Activated naive CD4-positive, alpha-beta T cell (primary cell): Measurements from ENCODE around the gene LEUTX.
"Not testable (repeated sequence)": the region's sequence is repeated elsewhere in the genome, so short reads cannot be mapped to it uniquely, and the experiment has no call there.

Experiments used
- DNase-seq, 4 experiments: peaks; one replicate each; lab custom pipeline; 2025; lab: John Stamatoyannopoulos, UW

LEUTX gene, protein sequence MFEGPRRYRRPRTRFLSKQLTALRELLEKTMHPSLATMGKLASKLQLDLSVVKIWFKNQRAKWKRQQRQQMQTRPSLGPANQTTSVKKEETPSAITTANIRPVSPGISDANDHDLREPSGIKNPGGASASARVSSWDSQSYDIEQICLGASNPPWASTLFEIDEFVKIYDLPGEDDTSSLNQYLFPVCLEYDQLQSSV

GRCh38 chr19:39778763-39779162 lies at the start of gene LEUTX:
Gene LEUTX, plus strand, starts transcription at chr19:39778854. Its CDS starts 67 bp downstream, at chr19:39778921.
- no peak for DNase-seq

GRCh38 chr19:39729594-39729993 lies 49.1 kb upstream of the LEUTX start:
- DNase-seq: no peak

GRCh38 chr19:39731685-39732084 lies 47.0 kb upstream of the LEUTX start:
- no peak for DNase-seq

DNA sequence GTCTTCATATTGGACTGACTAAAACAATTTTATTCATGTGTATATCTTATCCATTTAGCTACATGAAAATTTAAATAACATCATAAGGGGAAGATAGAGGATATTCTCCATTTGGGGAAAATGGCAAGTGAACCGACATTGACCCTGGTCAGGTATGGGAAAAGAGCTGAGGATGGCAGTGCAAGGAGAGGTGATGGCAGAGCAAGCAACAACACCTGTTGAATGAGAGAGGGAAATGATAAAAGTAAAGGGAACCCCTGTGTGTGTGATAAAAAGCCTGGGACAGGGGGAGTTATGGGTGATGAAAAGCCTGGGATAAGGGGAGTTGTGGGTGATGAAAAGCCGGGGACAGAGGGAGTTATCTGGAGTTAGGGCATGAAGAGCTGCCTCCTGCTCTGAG lies 44.8 kb upstream of the LEUTX start:
- DNase-seq: no peak

GRCh38 chr19:39735688-39736087 lies 43.0 kb upstream of the LEUTX start:
- no peak for DNase-seq

DNA sequence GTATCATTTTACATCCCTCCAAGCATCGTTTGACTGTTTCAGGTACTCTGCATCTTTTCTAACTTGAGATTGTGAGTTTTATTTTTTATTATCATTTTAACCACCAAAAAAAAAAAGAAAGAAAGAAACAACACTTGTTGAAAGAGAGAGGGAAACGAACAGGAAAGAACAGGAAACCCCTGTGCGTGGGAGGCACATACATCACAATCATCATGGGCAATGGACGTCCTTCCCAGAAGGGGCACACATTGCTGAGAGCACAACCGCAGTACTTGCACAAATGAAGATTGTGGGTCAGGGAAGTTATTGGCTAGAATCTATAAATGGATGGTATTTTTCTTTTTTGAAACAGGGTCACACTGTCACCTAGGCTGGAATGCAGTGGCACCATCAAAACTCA lies 42.6 kb upstream of the LEUTX start:
- DNase-seq: no peak

GRCh38 chr19:39737351-39737750 lies 41.3 kb upstream of the LEUTX start:
- DNase-seq: no peak

DNA sequence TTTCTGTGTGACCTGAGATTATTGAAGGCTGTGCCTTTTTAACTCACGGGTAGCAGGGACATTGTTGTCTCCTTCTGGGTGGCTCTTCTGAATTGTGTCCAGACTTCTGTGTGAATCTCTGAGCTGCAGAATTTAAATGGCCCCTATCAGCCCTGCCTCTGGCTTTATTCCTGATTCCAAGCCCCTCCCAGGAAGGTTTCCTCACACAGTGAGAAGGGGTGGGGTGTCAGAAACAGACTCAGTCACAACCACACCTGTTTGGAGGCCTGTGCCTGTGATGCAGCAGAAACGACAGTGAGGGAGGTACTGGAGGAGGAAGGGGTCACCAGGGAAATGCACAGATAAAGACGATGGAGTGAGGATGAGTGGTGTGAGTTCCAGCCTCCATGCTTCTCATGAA lies 40.8 kb upstream of the LEUTX start, which contains the start of gene CLC:
Gene CLC, minus strand, starts transcription at position 139 of the 400 bp plus-strand sequence. Its CDS starts 77 bp downstream, at position 62.
- no peak for DNase-seq

GRCh38 chr19:39738814-39739213 lies 39.8 kb upstream of the LEUTX start:
- no peak for DNase-seq

DNA sequence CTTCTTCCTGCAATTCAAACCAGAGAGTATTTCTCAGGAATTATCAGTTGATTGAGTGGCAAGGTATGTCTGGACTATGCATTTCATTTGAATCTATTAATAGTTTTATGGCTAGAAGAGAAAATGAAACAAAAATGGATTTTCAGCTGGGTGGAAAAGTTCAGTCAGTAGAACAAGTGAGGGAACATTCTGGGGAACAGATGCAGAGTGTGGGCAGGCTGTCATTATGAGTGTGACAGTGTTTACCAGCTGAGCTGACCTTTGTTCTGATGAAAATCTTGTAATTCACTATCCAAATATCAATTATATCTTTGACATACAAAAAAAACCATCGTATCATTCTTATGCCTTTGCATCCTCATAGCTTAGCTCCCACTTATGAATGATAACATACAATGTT lies 38.3 kb upstream of the LEUTX start:
- no peak for DNase-seq

DNA sequence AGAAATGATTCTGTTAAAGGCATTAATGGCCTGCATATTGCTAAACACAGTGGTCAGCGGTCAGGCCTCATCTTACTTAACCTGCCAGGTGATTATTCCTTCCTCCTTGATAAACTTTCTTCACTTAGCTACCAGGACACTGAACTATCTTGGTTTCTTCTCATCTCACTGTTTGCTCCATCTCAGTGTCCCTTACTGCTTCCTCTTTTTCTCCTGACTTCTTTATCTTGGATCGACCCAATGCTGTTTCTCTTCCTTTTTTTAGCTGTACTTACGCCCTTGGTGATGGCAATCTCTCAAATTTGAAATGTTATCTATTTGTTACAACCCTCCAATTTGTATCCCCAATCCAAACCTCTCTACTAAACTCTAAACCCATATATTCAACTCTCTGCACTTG lies 33.0 kb upstream of the LEUTX start:
- no peak for DNase-seq

- DNase-seq: no peak
Observed at GRCh38 chr19:39746836-39747529, 31.7 kb upstream of the LEUTX start.

DNA sequence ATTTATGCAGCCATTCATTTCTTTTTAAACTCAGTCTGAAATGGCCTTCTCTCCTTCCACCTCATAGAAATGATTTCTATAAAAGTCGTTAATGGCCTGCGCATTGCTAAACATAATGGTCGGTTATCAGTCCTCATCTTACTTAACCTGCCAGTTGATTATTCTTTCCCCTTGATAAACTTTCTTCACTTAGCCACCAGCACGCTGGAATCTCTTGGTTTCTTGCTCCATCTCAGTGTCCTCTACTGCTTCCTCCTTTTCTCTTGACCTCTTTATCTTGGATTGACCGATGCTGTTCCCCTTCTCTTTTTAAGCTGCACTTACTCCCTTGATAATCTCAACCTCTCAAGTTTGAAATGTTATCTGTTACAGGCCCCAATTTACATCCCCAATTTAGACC lies 28.7 kb upstream of the LEUTX start:
- DNase-seq: no peak

GRCh38 chr19:39752390-39752789 lies 26.3 kb upstream of the LEUTX start:
- DNase-seq: no peak

DNA sequence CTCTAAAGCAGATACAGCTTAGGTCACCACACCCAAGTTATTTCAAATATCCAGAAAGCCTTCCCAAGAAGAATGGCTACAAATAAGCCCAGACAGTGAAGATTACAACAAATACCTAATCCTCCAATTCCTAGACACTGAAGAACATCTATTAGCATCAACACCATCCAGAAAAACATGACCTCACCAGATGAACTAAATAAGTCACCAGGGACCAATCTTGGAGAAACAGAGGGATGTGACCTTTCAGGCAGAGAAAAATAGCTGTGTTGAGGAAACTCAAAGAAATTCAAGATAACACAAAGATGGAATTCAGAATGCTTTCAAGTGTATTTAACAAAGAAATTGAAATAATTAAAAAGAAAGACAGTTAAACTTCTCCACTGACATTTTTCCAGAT lies 25.9 kb upstream of the LEUTX start:
- DNase-seq: no peak

DNA sequence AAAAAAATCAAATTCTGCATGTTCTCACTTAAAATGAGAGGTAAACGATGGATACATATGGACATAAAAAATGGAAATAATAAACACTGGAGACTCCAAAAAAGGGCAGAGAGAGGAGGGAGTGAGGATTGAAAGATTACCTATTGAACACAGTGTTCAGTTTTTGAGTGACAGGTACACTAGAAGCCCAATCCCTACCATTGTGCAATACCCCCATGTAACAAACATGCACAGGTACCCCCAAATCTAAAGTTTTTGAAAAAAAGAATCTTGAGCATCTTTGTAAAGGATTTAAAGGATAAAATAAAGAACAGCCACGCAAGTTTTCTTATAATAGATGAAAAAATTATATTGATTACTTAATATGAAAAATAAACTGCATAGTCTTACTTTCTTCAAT lies 24.1 kb upstream of the LEUTX start:
- DNase-seq: no peak

GRCh38 chr19:39754971-39755370 lies 23.7 kb upstream of the LEUTX start:
- no peak for DNase-seq

DNA sequence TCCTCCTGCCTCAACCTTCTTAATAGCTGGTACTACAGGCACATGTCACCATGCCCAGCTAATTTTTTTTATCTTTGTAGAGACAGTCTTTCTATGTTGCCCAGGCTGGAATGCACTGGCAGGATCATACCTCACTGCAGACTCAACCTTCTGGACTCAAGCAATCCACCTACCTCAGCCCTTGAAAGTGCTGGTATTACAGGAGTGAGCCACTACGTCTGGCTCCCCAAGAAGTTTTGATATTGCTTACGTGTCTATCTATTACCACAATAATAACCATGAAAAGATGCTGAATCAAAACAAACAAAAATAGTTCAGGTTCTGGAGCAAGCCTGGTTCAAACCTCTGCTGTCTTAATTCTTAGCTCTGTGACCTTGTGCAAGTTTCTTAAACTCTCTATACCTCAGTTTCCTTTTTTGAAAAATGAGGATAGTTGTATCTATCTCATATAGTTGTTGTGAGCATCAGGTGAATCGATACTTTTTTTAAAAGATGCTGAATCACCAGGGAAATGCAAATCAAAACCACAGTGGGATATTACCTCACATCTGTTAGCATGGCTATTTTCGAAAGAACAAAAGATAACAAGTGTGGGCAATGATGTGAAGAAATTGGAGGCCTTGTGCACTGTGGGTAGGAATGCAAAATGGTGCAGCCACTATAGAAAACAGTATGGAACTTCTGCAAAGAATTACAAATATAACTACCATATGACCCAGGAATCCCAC lies 19.0 kb upstream of the LEUTX start:
- no peak for DNase-seq

DNA sequence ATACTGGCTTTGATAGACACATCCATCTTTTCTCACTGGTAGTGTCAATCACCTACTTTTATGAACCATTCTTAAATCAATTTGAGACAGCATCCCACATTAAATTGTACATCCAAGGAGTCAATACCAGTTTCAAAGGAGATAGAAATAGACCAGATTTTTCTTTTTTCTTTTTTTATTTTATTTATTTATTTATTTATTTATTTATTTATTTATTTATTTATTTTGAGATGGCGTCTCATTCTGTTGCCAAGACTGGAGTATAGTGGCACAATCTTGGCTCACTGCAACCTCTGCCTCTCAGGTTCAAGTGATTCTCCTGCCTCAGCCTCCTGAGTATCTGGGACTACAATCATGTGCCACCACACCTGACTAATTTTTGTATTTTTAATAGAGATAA lies 16.8 kb upstream of the LEUTX start:
- DNase-seq: not testable (repeated sequence)

- DNase-seq: peak in 1 of 4 experiments; percentile 13
Observed at GRCh38 chr19:39765091-39766076, 13.3 kb upstream of the LEUTX start.

DNA sequence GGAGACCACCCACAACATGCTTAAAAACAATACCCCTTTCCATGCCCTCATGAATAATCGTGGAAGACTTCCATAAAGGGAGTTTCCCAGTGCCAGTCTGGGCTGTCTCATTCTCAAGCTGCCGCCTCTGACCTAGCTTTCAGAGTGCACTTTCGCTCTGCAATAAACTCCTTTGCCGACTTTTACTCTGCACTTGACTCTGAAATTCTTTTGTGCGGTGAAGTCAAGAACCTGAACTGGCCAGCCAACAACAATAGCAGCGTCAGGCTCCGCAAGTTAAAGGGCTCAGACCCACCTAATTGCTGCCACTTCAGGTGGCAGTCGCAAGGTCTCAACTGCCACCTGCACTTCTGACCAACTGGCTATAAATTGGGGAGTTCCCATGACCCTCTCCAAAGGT lies 10.3 kb upstream of the LEUTX start:
- no peak for DNase-seq

GRCh38 chr19:39768786-39769185 lies 9.9 kb upstream of the LEUTX start:
- no peak for DNase-seq
